Neuronal stem cell (in vitro differentiated cells): ENCODE data around the gene TMEM63C.
A peak's percentile ranks its signal among the peaks of the same experiment; 100 is the strongest.

Source experiments
- DNase-seq: peaks from one replicate; pipeline ENCODE4 v3.0.0-alpha.2; 2013; ENCODE audit warnings: low spot score
- H2AFZ ChIP-seq: one replicate; pipeline ENCODE4 v1.6.1; 2013; ENCODE audit warnings: mild to moderate bottlenecking, low read length, inconsistent platforms
- H2AK5ac ChIP-seq: 2 replicates; pipeline ENCODE4 v1.6.1; 2013; ENCODE audit warnings: low read depth, mild to moderate bottlenecking, inconsistent platforms, low read length, moderate library complexity, mixed read lengths
- H2BK120ac ChIP-seq: 2 replicates; pipeline ENCODE4 v1.6.1; 2013; ENCODE audit warnings: low read depth, mild to moderate bottlenecking, inconsistent platforms, low read length, moderate library complexity, mixed read lengths
- H2BK12ac ChIP-seq: one replicate; pipeline ENCODE4 v1.6.1; 2013; ENCODE audit warnings: low read length, inconsistent platforms
- H2BK15ac ChIP-seq: 2 replicates; pipeline ENCODE4 v1.6.1; 2013; ENCODE audit warnings: mild to moderate bottlenecking, low read length, inconsistent platforms, mixed read lengths
- H2BK5ac ChIP-seq: one replicate; pipeline ENCODE4 v1.6.1; 2013; ENCODE audit warnings: inconsistent platforms, mild to moderate bottlenecking, low read length, moderate library complexity
- H3K14ac ChIP-seq: one replicate; pipeline ENCODE4 v1.6.1; 2013; ENCODE audit warnings: low read length, inconsistent platforms
- H3K18ac ChIP-seq: 2 replicates; pipeline ENCODE4 v1.6.1; 2013; ENCODE audit warnings: low read length, inconsistent platforms
- H3K23ac ChIP-seq: 2 replicates; pipeline ENCODE4 v1.6.1; 2013; ENCODE audit warnings: low read depth, mild to moderate bottlenecking, mixed read lengths, low read length, inconsistent platforms; ENCODE audit not compliant: poor library complexity
- H3K27ac ChIP-seq: replicated peaks from 3 replicates; pipeline ENCODE4 v1.5.1; 2013; ENCODE audit warnings: low read length, inconsistent platforms
- H3K27me3 ChIP-seq, 3 experiments: 2 replicates each; pipeline ENCODE4 v1.6.1; 2013; ENCODE audit warnings: low read length in 3 of 3, mild to moderate bottlenecking in 2 of 3, inconsistent platforms in 1 of 3, low read depth in 1 of 3, mixed read lengths in 1 of 3, moderate library complexity in 1 of 3; ENCODE audit not compliant: control insufficient read depth in 3 of 3, insufficient read depth in 3 of 3
- H3K36me3 ChIP-seq, 2 donors: replicated peaks in 1 of 2; 2 replicates each; pipeline ENCODE4 v1.6.1; 2013; ENCODE audit warnings: low read length in 2 of 2; ENCODE audit not compliant: control insufficient read depth in 2 of 2, insufficient read depth in 2 of 2
- H3K4ac ChIP-seq: 2 replicates; pipeline ENCODE4 v1.6.1; 2013; ENCODE audit warnings: inconsistent platforms, mild to moderate bottlenecking, low read length, moderate library complexity
- H3K4me1 ChIP-seq, 2 donors: 1 replicate in 1 of 2; 2 replicates in 1 of 2; pipeline ENCODE4 v1.6.1; 2013; ENCODE audit warnings: low read length in 2 of 2, low read depth in 1 of 2; ENCODE audit not compliant: control insufficient read depth in 2 of 2, insufficient read depth in 1 of 2
- H3K4me2 ChIP-seq: one replicate; pipeline ENCODE4 v1.6.1; 2013; ENCODE audit warnings: mild to moderate bottlenecking, low read length, inconsistent platforms; ENCODE audit not compliant: insufficient read depth, poor library complexity, severe bottlenecking
- H3K4me3 ChIP-seq, 2 donors: 2 replicates each; pipeline ENCODE4 v1.5.1; 2013; ENCODE audit warnings: low read length in 2 of 2, mild to moderate bottlenecking in 2 of 2, inconsistent platforms in 1 of 2, moderate library complexity in 1 of 2
- H3K79me1 ChIP-seq: one replicate; pipeline ENCODE4 v1.6.1; 2013; ENCODE audit warnings: low read depth, mild to moderate bottlenecking, inconsistent platforms, low read length, moderate library complexity
- H3K9ac ChIP-seq: one replicate; pipeline ENCODE4 v1.6.1; 2013; ENCODE audit warnings: mild to moderate bottlenecking, low read depth, low read length, inconsistent platforms; ENCODE audit not compliant: poor library complexity
- H3K9me3 ChIP-seq, 2 donors: replicated peaks in 1 of 2; 2 replicates each; pipeline versions ENCODE3 to v1.6.1; 2013; ENCODE audit warnings: low read length in 2 of 2, mild to moderate bottlenecking in 2 of 2, inconsistent platforms in 1 of 2, low read depth in 1 of 2, mixed read lengths in 1 of 2, moderate library complexity in 1 of 2; ENCODE audit not compliant: control insufficient read depth in 2 of 2, insufficient read depth in 1 of 2
- H4K8ac ChIP-seq: one replicate; pipeline ENCODE4 v1.6.1; 2013; ENCODE audit warnings: low read depth, mild to moderate bottlenecking, inconsistent platforms, low read length, moderate library complexity
- H4K91ac ChIP-seq: one replicate; pipeline ENCODE4 v1.6.1; 2013; ENCODE audit warnings: low read length, low read depth, mild to moderate bottlenecking, inconsistent platforms; ENCODE audit not compliant: poor library complexity
- WGBS, 2 donors: extraction: QIAGEN DNeasy Blood & Tissue Kit; methylation state at CpG; one replicate each; pipeline ENCODE4 v1.1.7; 2013; ENCODE audit warnings: missing lambda C conversion rate in 2 of 2, mixed read lengths in 1 of 2; ENCODE audit not compliant: insufficient read length in 2 of 2, insufficient replicate concordance in 1 of 2; ENCODE audit errors: extremely low coverage in 2 of 2; 5-methylcytosine and 5-hydroxymethylcytosine counted together

Gene TMEM63C

GRCh38 chr14:77303417-77304156 is 122.0 kb downstream of the TMEM63C start:
- Histone ChIP-seq H3K23ac (no peak overlapping the region), H2BK12ac (no peak overlapping the region), H4K8ac (no peak overlapping the region), H2BK5ac (no peak overlapping the region), H2AFZ (no peak overlapping the region), H2AK5ac (no peak overlapping the region), H3K9ac (no peak overlapping the region), H3K4ac (no peak overlapping the region), H3K4me1 (peaks cover 15 to 25% of the 10 kb centered on the region in 2 donors), H2BK120ac (no peak overlapping the region), H3K27me3 (no peaks in the 10 kb centered on the region), H3K14ac (no peak overlapping the region), H3K18ac (no peak overlapping the region), H2BK15ac (no peak overlapping the region), H4K91ac (no peak overlapping the region), H3K9me3 (no peaks in the 10 kb centered on the region), H3K27ac (no peak overlapping the region), H3K4me2 (no peak overlapping the region), H3K4me3 (no peak overlapping the region), H3K36me3 (peaks cover 4 to 72% of the 10 kb centered on the region in 2 donors), H3K79me1 (no peaks in the 10 kb centered on the region)
- no peak for DNase-seq
- no CpG with 5 or more reads among the region's 4 CpGs for WGBS, 2 donors

DNA sequence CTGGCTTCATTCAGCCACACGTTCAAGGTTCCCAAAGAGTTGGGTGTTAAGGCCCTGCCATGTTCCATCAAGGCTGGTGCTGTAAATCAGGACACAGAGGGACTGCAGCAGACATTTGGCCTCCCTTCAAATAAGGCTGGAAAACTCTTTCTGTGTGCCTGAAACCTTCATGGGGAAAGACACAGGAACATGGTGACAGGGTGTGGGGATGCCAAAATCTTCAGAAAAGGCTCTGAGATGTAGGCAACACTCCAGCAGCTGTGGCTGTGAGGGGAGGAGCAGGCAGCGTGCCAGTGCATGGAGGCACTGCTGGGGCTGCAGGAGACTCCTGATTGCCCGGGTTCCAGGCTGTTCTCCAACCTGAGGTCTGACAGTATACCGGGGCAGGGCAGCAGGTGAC is 124.1 kb downstream of the TMEM63C start:
- no CpG with 5 or more reads among the region's 4 CpGs for WGBS, 2 donors
- Histone ChIP-seq H3K18ac (peak overlapping the region; percentile 81), H3K9ac (no peak overlapping the region), H4K91ac (no peak overlapping the region), H4K8ac (no peak overlapping the region), H3K4ac (no peak overlapping the region), H2BK15ac (no peak overlapping the region), H3K9me3 (no peaks in the 10 kb centered on the region), H3K27me3 (no peaks in the 10 kb centered on the region), H3K4me3 (no peak overlapping the region), H2BK12ac (peak overlapping the region; percentile 0), H3K36me3 (peaks cover 4 to 59% of the 10 kb centered on the region in 2 donors), H3K79me1 (no peaks in the 10 kb centered on the region), H3K27ac (no peak overlapping the region), H2AK5ac (peak overlapping the region; percentile 48), H3K4me1 (peaks cover 15 to 25% of the 10 kb centered on the region in 2 donors), H3K4me2 (no peak overlapping the region), H2BK5ac (no peak overlapping the region), H3K14ac (no peak overlapping the region), H3K23ac (no peak overlapping the region), H2AFZ (no peak overlapping the region), H2BK120ac (no peak overlapping the region)
- DNase-seq, result no peak

GRCh38 chr14:77306416-77306815 is 124.8 kb downstream of the TMEM63C start:
- Histone ChIP-seq H3K23ac (no peak overlapping the region), H3K27ac (peak overlapping the region; percentile 64), H2BK12ac (no peak overlapping the region), H3K4ac (no peak overlapping the region), H2BK120ac (no peak overlapping the region), H3K18ac (no peak overlapping the region), H3K4me1 (peaks cover 15 to 22% of the 10 kb centered on the region in 2 donors), H3K4me3 (no peak overlapping the region), H3K9me3 (no peaks in the 10 kb centered on the region), H2AFZ (peak overlapping the region; percentile 78), H3K27me3 (no peaks in the 10 kb centered on the region), H4K8ac (no peak overlapping the region), H3K14ac (no peak overlapping the region), H3K4me2 (no peak overlapping the region), H3K9ac (no peak overlapping the region), H3K79me1 (no peaks in the 10 kb centered on the region), H4K91ac (no peak overlapping the region), H2BK15ac (no peak overlapping the region), H2AK5ac (no peak overlapping the region), H3K36me3 (peaks cover 4 to 57% of the 10 kb centered on the region in 2 donors), H2BK5ac (no peak overlapping the region)
- no CpG with 5 or more reads among the region's 3 CpGs for WGBS, 2 donors
- no peak for DNase-seq

GRCh38 chr14:77306851-77307496 is 125.4 kb downstream of the TMEM63C start:
- Histone ChIP-seq H3K27ac (peak overlapping the region; percentile 64), H2BK12ac (no peak overlapping the region), H2BK5ac (no peak overlapping the region), H2AFZ (peak overlapping the region; percentile 78), H4K91ac (no peak overlapping the region), H3K79me1 (no peaks in the 10 kb centered on the region), H3K4me1 (peaks cover 15 to 19% of the 10 kb centered on the region in 2 donors), H3K9me3 (no peaks in the 10 kb centered on the region), H3K18ac (no peak overlapping the region), H2BK15ac (no peak overlapping the region), H3K36me3 (peaks cover 3 to 55% of the 10 kb centered on the region in 2 donors), H3K9ac (no peak overlapping the region), H3K14ac (no peak overlapping the region), H4K8ac (no peak overlapping the region), H3K4ac (no peak overlapping the region), H3K4me3 (no peak overlapping the region), H2AK5ac (no peak overlapping the region), H2BK120ac (no peak overlapping the region), H3K23ac (no peak overlapping the region), H3K27me3 (no peaks in the 10 kb centered on the region), H3K4me2 (no peak overlapping the region)
- no peak for DNase-seq
- WGBS, 2 donors, result no CpG with 5 or more reads among the region's 3 CpGs
